Tibial artery (tissue), 4 donors: ENCODE results near the gene GAS7.

Experiments
- DNase-seq, 2 donors: peaks; one replicate each; pipeline ENCODE4 v3.0.0-alpha.2; 2019
- H3K27ac ChIP-seq, 2 donors: fragments of 200-600 bp; sonication (generic) in 1 of 2; 1 replicate in 1 of 2; 2 replicates in 1 of 2; pipeline ENCODE4 v1.5.1; 2018 to 2019; ENCODE audit warnings: mild to moderate bottlenecking in 1 of 2
- H3K27me3 ChIP-seq, 2 donors: fragments of 200-600 bp; sonication (generic) in 1 of 2; one replicate each; pipeline versions ENCODE4 v1.5.1 to v1.6.0; 2016 to 2019
- H3K36me3 ChIP-seq, 3 donors: fragments of 200-600 bp; sonication (generic) in 2 of 3; one replicate each; pipeline ENCODE4 v1.5.1; 2016 to 2019; ENCODE audit warnings: mild to moderate bottlenecking in 2 of 3
- H3K4me1 ChIP-seq, 4 donors: fragments of 200-600 bp; sonication (generic) in 2 of 4; 1 replicate in 3 of 4; 2 replicates in 1 of 4; pipeline ENCODE4 v1.5.1; 2016 to 2019
- H3K4me3 ChIP-seq, 2 donors: fragments of 200-600 bp; sonication (generic) in 1 of 2; 1 replicate in 1 of 2; 2 replicates in 1 of 2; pipeline ENCODE4 v1.5.1; 2018 to 2019; ENCODE audit warnings: mild to moderate bottlenecking in 2 of 2
- H3K9me3 ChIP-seq, 3 donors: fragments of 200-600 bp; sonication (generic) in 1 of 3; one replicate each; pipeline ENCODE4 v1.5.1; 2016 to 2019
- intact Hi-C: fragments of 100-400 bp; cut with DNase I; formaldehyde crosslinking; loops from one replicate; pipeline ENCODE4 v1.15.0; 2023; ENCODE audit warnings: low total_unique reads
- TF ChIP-seq, protein P1 (sequence below), 2 experiments: fragments of 200-600 bp in 1 of 2; fragments of 450-650 bp in 1 of 2; IDR thresholded peaks; one replicate each; pipeline ENCODE4 v1.5.1; 2017 to 2019; ENCODE audit warnings: antibody characterized with exemption in 2 of 2, mild to moderate bottlenecking in 1 of 2, moderate library complexity in 1 of 2

The GAS7 gene

DNA sequence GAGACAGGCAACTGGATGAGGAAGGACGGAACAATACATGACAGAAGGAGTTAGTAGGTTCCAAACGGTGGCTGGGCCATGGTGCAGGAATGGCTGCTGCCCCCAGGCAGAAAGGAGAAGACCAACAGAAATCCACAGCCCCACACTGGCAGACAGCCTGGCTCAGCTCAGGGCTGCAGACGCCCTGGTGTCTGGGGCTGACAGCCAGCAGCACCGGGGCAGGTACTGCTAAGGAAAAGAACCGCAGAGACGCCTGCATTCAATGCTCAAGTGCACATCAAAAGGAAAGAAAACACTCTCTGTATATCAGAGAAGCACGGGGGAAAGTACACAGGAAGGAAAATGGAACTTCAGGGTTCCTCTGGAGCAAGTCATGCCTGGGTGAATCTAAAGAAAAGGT lies 53.4 kb downstream of the GAS7 start:
- Histone ChIP-seq H3K4me1 (no peaks in the 10 kb centered on the region), H3K36me3 (no peaks in the 10 kb centered on the region), H3K4me3 (no peak overlapping the region), H3K9me3 (no peaks in the 10 kb centered on the region), H3K27ac (no peak overlapping the region), H3K27me3 (no peaks in the 10 kb centered on the region)
- TF ChIP-seq, protein P1, sequence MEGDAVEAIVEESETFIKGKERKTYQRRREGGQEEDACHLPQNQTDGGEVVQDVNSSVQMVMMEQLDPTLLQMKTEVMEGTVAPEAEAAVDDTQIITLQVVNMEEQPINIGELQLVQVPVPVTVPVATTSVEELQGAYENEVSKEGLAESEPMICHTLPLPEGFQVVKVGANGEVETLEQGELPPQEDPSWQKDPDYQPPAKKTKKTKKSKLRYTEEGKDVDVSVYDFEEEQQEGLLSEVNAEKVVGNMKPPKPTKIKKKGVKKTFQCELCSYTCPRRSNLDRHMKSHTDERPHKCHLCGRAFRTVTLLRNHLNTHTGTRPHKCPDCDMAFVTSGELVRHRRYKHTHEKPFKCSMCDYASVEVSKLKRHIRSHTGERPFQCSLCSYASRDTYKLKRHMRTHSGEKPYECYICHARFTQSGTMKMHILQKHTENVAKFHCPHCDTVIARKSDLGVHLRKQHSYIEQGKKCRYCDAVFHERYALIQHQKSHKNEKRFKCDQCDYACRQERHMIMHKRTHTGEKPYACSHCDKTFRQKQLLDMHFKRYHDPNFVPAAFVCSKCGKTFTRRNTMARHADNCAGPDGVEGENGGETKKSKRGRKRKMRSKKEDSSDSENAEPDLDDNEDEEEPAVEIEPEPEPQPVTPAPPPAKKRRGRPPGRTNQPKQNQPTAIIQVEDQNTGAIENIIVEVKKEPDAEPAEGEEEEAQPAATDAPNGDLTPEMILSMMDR (IDR thresholded peaks at IDR 0.05) = no peak
- intact Hi-C loops = no loop called here
- DNase-seq = no peak

DNA sequence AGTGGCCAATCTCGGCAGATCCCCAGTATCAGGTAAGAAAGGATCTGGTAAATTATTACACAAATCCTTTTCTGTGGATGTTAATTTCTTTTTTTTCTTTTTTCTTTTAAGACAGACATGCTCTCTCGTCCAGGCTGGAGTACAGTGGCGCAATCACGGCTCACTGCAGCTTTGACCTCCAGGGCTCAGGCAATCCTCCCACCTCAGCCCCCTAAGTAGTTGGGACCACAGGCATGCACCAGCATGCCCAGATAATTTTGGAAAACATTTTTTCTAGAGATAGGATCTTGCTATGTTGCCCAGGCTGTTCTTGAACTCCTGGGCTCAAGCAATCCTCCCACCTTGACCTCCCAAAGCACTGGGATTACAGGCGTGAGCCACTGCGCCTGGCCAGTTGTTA lies 54.0 kb downstream of the GAS7 start:
- no peaks in the 10 kb centered on the region for H3K4me1 ChIP-seq
- intact Hi-C loops = no loop called here

DNA sequence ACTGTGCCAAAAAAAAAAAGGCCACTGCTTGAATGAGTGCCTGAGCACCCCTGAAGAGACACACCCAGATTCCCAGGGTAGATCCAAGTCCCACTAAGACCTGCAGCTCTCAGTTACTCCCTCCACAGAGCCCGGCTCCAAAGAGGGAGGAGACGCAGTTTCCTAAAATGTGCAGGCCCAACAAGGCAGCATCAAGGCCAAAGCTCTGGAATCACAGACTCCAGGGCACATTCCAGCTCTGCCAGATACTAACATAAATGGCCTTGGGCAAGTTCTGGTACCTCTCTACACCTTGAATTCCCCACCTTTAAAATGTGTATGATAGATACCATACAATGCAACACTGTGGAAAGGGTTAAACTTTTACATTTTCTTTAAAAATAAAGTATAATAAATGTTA lies 57.0 kb downstream of the GAS7 start:
- Histone ChIP-seq H3K27me3 (peaks cover 0 to 3% of the 10 kb centered on the region in 2 donors), H3K36me3 (no peaks in the 10 kb centered on the region), H3K27ac (no peak overlapping the region), H3K4me3 (no peak overlapping the region), H3K4me1 (no peaks in the 10 kb centered on the region), H3K9me3 (no peaks in the 10 kb centered on the region)
- intact Hi-C loops = no loop called here
- no peak for DNase-seq
- TF ChIP-seq, protein P1 (IDR thresholded peaks at IDR 0.05) = no peak

More for the DNA sequence above, 54.0 kb downstream of the GAS7 start:
- DNase-seq = no peak
- no peak overlapping the region for H3K4me3 ChIP-seq
- no peak overlapping the region for H3K27ac ChIP-seq
- TF ChIP-seq, protein P1 (IDR thresholded peaks at IDR 0.05) = no peak
- H3K27me3 ChIP-seq = no peaks in the 10 kb centered on the region
- no peaks in the 10 kb centered on the region for H3K36me3 ChIP-seq
- H3K9me3 ChIP-seq = no peaks in the 10 kb centered on the region

DNA sequence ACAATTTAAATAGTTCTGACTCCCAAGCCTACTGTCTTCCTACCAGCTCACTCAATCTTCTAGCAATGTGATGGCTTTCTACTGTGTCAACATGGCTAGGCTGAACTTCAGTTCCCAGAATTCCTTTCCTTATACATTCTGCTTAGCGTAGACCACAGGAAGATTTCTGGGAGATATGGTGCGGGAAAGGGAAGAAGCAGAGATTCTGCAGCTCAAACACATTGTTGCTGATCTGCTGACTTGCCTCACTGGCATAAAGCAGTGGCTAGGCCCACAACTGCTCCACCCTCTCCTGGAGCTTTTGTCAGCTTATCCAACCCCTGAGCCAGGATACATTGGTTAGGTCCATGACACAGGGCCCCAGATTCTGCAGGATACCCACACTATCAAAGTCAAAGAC lies 58.8 kb downstream of the GAS7 start:
- Histone ChIP-seq H3K27me3 (peaks cover 0 to 3% of the 10 kb centered on the region in 2 donors), H3K27ac (no peak overlapping the region), H3K4me3 (no peak overlapping the region), H3K9me3 (no peaks in the 10 kb centered on the region), H3K36me3 (no peaks in the 10 kb centered on the region), H3K4me1 (no peaks in the 10 kb centered on the region)
- intact Hi-C loops = no loop called here
- no peak for DNase-seq
- TF ChIP-seq, protein P1 (IDR thresholded peaks at IDR 0.05) = no peak

DNA sequence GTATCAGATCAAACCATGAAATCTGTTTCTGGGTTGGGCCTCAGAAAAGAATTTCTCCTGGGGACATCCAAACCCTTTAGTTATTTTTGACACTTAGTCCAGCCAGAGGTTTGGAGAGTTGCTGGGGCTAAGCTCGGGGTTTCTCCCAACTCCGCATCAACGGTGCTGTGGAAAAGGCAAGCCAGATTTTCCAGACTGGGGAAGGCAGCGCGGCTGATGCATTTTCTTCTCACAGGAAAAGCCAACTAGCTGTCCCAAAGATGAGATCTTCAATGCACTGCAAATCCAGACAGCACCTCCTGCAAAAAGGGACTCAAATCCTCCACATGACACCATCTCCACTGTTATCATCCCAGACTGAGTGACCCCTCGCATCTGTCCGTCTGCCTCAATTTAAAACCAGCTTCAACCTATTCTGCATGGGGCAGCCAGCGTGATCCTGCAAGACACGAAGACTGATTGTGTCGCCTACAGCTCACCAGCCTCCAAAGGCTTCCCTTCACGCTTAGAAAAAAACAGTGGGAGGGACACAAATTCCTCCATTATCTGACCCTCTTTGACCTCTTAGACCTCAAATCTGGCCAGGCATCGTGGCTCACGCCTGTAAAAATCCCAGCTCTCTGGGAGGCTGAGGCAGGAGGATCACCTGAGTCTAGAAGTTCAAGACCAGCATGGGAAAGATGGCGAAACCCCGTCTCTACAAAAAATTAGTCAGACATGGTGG lies 62.0 kb downstream of the GAS7 start:
- H3K4me3 ChIP-seq = no peak overlapping the region
- TF ChIP-seq, protein P1 (IDR thresholded peaks at IDR 0.05) = no peak
- no peaks in the 10 kb centered on the region for H3K4me1 ChIP-seq
- DNase-seq = no peak
- H3K27ac ChIP-seq = no peak overlapping the region
- peaks cover 0 to 3% of the 10 kb centered on the region in 2 donors for H3K27me3 ChIP-seq
- intact Hi-C loops = no loop called here
- H3K9me3 ChIP-seq = no peaks in the 10 kb centered on the region
- no peaks in the 10 kb centered on the region for H3K36me3 ChIP-seq
